Activated effector memory CD4-positive, alpha-beta T cell treated with anti-CD3 and anti-CD28 coated beads, Interleukin-2, amount 50 U/mL, for 16 hours (primary cell): ENCODE data around the gene WSB1.

Experiments used
- DNase-seq: peaks from one replicate; pipeline ENCODE4 v3.0.0-alpha.2; 2020

WSB1 gene

DNA sequence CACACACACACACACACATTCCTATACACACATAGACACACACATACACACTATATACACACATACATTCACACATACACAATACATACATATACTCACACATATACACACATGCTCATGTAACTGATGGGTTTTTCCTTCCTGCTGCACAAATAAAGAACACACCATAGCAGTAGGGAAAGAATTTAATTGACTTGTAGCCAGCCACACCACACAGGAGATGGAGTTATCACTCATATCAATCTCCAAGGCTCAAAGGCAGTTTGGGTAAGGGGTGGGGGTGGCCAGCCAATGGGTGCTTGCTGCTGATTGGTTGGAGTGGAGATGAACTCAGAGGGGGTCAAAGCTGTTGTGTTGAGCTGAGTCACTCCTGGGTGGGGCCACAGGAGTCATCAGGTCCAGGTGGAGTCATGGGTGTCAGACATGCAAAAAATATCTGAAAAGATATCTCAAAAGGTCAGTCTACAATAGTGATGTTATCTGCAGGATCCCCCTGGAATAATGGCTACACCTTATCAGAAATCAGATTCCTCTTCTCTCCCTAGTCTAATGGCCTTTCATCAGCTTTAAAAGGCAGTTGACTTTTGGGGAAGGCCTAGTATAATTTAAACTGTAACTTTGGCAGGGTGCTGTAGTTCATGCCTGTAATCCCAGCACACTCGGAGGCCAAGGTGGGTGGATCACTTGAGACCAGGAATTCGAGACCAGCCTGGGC, 46.1 kb downstream of the WSB1 start:
- DNase-seq: peak; percentile 67

DNA sequence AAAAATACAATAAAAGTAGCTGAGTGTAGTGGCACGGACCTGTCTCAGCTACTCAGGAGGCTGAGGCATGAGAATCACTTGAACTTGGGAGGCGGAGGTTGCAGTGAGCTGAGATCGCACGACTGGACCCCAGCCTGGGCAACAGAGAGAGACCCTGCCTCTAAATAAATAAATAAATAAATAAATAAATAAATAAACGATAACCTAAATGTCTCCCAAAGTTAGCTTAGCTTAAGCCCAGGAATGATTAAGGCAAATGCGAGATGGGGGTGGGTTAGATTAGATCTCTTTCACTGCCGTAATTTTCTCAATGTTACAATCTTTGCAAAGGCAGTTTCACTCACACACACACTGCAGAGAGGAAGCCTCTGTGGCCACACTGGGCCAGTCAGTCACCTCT, 46.7 kb downstream of the WSB1 start:
- DNase-seq: no peak

DNA sequence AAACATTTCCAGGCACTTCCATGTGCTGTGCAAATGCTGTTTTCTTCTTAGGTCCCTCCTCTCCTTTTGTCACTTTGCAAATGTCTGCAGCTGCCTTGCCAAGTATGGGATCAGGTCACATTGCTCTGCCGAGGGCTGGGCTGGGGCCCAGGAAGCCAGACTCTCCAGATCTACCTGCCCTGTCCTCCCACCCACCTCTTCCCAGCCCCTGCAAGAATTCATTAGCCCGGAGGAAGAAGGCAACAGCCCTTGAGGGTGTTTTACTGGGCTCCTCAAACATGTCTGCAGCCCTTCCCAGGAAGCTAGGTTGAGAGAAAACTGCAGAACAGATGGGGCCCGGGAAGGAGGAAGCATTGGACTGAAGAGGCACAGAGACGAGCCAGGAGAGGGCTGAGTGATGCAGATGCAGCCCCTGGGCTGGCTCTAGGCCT, 47.1 kb downstream of the WSB1 start:
- no peak for DNase-seq

DNA sequence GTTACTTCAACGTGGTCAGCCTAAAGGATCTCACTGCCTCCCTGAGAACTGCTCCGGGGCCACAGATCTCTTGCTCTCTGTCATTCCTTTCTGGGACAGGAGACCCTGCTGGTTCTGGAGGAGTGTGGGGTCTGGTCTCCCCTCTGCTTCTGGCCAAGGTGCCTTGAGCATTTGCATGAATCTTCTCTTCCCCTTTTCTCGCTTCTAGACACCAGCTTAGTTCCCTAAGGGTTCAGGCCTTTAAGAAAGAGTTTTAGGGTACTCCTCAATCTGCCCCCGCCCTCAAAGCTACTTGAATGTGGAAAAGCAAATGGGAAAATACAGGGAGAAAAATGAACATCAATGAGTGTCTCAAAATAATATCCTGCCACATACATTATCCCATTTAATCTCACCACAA, 48.1 kb downstream of the WSB1 start:
- DNase-seq: no peak

DNA sequence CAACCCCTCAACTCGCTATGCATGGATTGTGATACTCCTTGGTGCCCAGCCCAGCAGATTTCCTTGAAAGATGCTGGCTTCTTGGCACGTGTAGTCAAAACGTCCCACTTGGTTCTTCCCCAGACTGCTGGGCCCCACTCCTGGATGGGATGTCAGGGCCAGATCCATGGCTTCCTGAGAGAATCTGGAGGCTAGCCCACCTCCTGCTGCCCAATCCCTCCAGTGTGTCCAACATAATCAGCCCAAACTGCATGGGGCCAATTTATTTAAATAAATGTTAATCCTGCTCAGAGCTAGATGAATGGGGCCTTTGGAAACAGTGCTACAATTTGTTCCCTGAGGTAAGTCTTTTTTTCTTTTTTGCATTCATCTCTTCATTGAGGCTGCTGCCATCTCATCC, 49.4 kb downstream of the WSB1 start:
- no peak for DNase-seq

DNA sequence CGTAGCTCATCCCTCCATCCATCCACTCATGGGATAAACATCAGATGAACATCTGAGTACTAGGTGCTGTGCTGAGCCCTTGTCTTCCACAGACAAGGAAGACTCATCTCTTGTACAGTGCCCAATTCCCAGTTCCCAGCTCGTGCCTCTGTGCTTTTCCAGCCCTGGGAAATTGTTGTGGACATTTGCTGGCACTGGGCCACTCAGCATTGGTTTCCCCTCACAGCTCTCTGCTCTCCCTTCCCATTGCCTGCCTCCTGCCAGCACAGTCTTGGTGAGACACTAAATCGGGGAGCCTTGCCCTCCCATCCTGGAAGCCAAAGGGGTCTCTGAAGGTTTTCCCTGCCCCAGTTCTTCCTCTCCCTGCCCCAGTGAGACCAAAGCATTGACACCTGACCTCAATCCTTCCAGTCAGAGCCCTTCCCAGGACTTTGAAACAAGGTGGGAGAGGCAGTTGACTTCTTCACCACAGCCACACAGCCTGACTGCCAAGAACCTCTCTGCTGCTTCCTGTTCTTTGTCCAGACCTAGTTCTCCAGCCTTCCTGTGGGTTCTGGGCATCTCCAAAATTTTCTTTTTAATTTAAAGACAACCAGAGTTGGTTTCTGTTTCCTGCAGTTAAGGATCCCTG, 50.2 kb downstream of the WSB1 start:
- no peak for DNase-seq

DNA sequence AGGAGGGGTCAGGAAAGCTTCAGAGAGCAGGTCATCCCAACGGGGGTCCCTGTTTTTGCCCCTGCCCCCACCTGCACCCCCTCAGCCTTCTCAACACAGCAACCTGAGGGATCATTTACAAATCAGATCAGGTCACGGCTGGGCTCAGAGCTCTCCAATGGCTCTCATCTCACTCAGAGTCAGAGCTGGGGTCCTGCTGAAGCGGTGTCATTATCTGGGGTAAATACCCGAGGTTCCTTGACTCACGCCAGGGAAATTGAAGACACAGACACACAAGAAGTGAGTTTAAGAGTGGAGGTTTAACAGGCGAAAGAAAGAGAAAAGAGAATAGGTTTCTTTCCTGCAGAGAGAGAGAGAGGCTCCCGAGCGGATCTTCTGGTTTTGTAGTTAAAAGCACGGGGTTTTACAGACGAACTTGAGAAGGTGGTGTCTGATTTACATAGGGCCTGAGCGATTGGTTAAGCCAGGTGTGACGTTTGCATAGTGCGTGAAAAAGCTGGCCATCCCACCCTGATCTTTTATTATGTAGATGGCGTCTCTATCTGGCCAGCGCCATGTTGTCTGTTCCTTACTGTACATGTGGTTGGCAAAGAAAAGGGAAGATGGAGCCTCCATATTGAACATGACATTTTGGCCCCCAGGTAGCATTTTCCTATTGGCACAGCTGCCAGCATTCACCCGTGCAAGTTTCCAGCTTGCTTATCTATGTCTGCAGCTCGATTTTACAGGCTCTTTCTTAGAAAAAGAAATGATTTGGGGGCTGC, 51.4 kb downstream of the WSB1 start:
- DNase-seq: no peak

DNA sequence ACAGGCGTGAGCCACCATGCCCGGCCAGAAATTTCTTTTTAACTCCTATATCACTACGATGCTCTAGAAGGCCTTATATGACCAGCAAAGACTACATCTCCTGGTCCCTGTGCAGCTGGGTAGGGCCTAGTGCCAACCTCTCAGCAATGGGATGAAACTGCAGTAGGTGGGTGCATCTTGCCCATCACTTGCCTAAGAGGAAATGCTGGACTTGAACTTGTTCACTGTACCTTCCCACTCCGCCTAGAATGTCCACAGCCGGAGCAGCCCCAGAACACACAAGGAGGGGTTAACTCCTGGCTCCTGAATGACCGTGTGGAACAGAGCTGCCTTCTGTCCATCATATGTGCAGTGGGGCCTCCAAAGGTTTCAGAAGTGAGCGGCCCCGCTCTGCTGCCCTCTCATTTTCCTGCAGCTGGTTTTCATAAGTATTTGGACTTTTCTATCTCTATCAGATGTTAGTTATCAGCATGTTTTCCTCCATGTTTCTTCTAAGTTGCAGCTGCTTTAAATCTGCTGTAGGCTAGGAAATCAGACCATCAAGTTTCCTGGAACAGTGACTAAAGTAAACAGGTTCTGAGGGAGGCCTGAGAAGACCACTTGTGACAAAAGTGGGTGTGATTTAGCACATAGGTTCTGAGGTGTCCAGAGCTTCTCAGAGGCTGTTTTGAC, 52.5 kb downstream of the WSB1 start:
- DNase-seq: no peak

DNA sequence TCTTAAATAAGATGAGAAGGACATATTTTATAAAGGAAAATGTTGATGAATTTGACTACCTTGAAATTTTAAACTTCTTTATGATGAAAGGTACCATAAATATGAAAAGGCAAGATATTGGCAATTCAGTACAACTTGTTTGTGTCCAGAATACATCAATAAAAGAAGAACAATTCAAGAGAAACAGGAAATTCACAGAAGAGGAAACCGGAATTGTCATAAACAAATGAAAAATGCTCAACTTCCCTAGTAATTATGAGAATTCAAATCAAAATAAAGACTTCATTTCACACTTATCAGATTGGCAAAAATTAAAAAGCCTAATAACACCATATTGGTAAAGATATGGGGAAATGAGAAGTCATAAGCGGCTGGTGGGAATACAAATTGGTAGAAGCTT, 54.3 kb downstream of the WSB1 start:
- no peak for DNase-seq

DNA sequence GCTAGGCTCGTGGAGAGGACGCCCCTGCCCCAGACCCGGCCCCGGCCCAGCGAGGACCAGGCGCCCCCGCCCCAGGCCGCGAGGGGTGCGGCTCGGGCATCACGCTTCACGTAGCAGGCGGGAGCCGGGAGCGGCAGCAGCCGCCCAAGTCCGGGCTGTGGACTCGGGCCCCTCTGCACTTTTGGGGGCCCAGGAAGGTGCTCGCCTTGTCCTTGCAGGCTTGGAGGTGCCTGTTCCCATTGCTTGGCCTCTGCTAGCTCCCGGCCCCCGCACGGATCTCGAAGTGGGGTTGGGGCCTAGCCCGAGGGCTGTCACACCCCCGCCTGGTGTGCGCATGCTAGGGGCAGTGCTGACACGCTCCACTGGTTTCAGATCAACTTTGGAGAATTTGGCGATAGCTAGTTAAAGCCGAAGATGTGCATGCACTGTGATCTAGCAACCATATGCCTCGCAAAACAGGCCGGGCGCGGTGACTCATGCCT, 55.7 kb downstream of the WSB1 start:
- DNase-seq: no peak

DNA sequence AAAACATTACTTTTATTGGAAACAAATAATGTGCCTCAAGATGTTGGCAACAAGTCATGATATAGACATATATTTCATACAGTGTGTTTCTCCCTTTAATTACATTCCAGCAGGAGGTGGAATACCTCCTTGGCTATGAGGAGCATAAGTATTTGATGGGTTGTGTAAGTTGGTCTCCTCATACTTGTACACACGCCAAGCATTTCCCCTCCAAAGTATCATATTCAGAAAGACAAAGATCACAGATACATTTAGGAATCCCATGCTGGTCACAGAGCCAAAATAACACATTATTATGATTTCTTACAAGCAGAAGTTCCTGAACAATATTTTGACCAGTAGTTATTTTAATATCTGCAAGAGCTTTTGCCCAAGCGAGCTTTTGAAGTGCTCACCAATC, 57.8 kb downstream of the WSB1 start:
- DNase-seq: no peak

DNA sequence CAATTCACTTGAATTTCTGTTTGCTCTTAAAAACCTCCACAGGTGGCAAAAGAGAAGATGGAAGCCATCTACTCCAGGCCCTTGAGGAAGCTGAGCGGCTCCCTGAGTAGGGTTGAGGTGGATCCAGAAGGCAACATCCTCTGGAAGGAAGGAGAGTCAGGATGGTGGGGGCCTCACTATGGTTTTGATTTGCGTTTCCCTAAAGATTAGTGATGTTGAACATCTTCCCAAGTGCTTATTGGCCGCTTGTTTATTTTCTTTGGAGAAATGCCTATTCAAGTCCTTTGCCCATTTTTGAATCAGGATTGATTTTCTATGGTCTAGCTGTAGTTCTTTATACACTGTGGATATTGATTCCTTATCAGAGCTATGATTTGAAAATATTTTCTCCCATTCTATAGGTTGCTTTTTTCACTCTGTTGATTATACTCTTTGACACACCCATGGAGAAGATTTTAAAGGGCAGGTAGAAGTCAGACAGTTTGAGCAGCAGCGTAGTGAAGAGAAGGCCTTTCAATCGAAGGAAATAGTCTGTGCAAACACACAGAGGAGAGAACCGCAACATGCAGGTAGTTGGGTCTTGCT, 58.6 kb downstream of the WSB1 start:
- no peak for DNase-seq

DNA sequence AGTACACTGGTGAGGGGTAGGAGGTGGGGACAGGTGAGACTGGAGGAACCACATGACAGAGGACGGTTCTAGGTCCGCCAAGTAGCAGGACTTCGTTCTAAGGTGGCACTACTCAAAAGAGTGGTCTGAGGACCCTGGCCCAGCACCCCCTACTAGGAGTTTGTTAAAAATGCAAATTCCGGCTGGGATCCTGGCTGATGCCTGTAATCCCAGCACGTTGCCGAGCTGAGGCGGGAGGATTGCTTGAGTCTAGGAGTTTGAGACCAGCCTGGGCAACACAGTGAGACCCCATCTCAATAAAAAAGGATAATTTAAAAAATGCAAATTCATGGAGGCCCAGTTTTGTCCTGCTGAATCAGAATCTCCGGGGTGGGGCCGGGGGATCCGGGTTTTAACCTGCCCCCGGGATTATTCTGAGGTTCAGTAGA, 59.1 kb downstream of the WSB1 start:
- DNase-seq: no peak

DNA sequence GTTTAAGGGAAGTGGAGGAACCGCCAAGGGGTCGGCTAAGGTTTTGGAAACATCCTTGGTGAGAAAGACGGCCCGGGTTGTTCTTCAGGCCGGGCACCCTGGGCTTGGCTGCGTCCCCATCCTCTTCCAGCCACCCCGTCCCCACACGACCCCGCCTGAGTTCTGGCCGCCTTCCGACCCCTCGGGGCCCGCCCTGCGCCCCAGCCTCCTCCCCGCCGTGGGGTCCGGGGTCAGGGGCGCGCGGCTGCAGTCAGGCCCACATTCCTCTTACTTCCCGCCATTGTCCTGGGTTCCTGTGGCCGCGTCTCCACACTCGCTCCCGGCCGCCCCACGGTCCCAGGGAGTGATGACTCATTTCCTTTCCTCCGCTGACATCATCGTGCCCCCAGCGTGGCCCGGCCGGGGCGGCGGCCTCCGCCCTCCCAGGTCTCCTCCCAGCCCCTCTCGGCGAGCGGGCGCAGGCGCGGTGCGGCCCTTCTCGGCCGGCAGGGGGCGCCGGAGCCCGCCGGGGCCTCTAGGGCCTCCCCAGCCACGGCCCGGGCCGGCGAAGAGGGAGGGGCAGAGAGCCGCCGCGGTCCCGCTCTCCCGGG, 59.6 kb downstream of the WSB1 start:
- DNase-seq: peak; percentile 95

DNA sequence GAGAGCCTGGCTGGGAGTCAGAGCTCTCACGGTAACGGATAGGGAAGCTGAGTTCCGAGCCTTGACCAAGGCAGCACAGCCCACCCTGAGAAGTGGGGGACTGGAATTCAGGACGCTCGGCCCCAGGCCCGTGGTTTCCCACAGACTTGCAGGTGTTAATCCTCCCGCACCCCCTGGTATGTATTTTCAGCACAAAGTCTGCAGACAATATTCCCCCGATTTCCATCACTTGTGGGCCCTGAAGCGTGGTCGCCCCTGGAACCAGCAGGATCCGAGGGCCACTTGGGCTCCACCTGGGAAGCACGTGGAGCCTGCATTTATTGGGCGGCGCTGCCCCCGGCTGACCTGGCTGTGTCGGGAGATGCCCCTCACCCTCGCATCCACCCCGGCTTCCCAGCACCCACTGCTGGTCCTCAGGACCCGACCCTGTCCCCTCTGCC, 60.2 kb downstream of the WSB1 start:
- no peak for DNase-seq

DNA sequence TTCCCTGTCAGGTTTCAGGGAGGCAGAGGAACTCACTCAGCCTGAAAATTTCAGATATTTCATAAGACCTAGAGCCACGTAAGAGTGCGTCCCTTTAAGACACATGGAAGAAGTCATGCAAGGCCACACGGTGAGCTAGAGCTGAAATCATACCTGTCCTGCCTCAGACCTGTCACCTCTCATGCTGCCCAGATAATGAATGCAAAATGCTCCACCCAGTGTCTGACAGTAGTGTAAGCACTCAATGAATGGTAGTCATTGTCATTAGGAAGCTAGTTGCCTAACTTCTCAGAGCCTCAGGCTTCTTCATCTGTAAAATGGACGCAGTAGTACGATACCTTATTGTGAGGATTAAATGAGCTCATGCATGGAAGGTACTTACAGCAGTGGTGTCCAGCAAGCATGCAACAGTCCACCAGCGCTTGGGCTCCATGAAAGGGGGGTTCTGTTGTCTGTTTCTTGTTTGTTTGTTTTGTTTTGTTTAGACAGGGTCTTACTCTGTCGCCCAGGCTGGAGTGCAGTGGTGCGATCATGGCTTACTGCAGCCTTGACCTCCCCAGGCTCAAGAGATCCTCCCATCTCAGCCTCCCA, 60.7 kb downstream of the WSB1 start:
- DNase-seq: no peak

DNA sequence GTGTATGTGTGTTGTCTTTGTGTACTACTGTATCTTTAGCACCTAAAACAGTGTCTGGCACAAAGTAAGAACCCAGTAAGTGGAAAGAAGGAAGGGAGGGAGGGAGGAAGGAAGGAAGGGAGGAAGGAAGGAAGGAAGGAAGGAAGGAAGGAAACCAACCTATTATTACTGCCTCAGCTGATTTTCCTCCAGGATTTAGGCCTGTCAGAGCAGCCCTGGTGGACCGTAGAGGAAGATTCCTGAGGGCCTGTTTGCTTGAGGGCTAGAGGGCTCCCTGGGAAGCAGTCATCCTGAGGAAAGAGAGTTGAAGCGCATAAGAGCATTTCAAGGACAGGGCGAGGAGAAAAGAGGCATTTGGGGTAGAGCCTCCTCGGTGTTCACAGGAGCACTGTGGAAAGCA, 61.5 kb downstream of the WSB1 start:
- DNase-seq: no peak

DNA sequence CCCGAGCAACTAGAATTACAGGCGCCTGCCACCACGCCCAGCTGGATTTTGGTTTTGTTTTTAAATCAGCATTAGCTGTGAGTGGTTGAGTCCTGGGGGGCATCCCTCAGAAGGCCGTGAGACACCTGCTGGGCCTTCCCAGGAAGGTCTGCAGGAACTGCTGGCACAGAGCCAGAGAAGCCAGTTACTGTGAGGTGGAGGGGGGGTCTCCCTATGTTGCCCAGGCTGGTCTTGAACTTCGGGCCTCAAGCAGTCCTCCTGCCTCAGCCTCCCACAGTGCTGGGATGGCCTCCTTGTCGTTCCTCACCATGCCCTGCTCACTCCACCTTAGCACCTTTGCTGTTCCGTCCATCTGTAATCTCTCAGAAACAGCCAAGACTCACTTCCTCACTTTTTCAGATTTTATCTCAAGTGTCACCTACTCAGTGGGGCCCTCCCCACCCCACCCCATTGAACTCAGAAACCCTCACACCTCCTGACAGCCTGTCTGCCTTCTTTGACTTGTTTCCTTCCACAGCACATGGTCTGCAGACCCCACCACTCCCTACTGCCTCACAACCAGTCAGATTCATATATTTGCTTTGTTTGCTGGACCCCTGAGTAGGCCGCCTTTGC, 62.3 kb downstream of the WSB1 start:
- DNase-seq: no peak

DNA sequence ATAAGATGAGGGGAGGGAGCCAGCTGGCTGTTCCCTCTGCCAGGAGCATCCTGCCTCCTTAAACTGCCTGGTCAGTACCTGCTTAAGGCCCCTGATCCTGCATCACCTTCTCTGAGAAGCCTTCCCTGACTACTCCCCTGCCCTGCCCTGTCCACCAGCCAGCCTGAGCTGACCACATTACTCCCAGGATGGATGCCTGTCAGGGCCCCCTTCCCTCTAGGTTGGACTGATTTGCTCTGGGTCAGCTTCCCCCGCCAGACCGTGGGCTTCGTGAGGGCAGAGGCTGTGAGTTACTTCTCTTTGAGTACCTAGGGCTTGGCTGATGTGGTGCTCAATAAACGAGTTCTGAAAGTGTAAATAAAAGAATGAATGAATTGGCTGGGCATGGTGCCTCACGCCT, 63.3 kb downstream of the WSB1 start:
- no peak for DNase-seq

DNA sequence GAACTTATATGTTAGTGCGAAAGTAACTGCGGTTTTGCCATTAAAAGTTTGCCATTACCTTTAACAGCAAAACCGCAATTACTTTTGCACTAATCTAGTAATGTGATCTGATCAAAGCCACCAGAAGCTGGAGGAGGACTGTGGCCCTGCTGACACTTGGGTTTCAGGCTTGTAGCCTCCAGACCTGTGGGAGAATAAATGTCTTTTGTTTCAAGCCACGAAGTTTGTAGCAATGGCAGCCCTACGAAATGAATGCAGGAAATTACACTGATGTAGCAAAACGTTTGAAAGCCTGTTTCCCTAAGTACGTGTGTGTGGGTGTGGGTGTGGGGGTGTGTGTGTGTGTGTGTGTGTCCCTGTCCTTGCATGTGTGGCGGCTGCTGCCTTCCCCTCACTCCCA, 66.6 kb downstream of the WSB1 start:
- DNase-seq: no peak

DNA sequence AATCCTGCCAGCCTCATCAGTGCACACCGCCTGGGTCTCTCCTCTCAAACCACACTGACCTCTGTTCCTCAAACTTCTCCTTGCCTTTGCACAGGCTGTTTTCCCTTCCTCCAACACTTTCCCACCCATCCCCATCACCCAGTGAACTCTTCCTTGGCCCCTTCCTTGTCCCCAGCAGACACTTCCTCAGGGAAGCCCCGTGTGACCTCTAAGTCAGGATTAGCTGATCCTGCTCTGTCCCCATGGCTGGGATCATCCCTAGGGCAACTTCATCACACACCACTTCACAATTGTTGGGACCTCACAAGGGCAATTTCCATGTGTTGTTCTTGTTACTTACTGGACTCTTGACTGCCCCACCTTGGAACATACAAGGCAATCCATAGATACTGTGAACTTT, 67.8 kb downstream of the WSB1 start:
- no peak for DNase-seq

DNA sequence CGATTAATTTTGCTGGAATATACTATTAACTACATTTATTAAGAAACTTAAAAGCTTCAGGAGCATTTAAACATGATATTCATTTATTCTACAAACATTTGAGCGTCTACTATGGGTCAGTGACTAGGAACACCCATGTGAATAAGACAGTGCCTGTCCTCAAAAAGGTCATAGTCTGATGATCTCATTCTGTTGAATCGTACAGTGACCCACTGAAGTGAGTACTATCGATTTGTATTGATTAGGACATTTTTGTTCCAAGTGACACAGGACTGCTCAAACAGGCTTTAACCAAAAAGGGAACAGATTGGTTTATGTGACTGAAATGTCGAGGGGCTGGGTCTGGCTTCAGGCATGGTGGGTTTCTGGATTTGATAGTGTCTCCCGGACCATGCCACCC, 68.6 kb downstream of the WSB1 start:
- DNase-seq: no peak
